Activated CD8-positive, alpha-beta memory T cell treated with anti-CD3 and anti-CD28 coated beads for 36 hours (primary cell): ENCODE results near the gene CAPS. TPM values are rescaled to one million over a fixed set of nuclear protein-coding genes. Genes with fewer than 3 reads are reported as not detected.

Experiments used
- CTCF ChIA-PET: fragments of 350-600 bp; sonication (Branson Sonifier 250); formaldehyde crosslinking; loops from one replicate; lab custom pipeline; 2021; ENCODE audit warnings: antibody characterized with exemption; lab: Charles Lee
- POLR2A ChIA-PET: fragments of 350-600 bp; sonication (Branson Sonifier 250); formaldehyde crosslinking; loops from one replicate; lab custom pipeline; 2021; ENCODE audit warnings: antibody characterized with exemption; lab: Charles Lee
- total RNA-seq, 2 experiments: library from RNA; stranded (reverse); gene quantifications; one replicate each; pipeline ENCODE4 v1.2.3, GENCODE V29; 2021

The CAPS gene
- total RNA-seq, 2 experiments from 2014 or later: 1.7 to 2.2 TPM

DNA sequence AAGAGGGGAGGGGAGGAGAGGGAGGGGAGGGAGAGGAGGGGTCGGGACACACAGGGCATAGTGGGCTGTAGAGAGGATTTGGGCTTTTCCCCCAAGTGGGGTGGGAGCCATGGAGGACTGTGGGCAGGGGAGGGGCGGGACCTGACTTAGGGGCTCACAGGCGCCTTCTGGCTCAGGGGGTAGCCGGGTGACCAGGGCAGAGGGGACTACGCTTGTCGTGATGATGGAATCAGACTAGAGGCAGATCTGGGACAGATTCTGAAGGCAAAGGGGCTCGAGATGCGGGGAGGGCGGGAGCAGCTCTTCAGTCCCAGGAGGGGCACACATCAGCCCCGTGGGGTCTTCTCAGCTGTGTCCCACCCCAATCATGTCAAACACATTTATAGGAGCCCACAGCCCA is 24.0 kb upstream of the CAPS start:
- ChIA-PET CTCF (interaction anchor here (4.6 kb wide), 1 partner anchor 86 kb away, joined by 32 read pairs; the partner anchor contains the start of gene NRTN), POLR2A (no interaction called here)

DNA sequence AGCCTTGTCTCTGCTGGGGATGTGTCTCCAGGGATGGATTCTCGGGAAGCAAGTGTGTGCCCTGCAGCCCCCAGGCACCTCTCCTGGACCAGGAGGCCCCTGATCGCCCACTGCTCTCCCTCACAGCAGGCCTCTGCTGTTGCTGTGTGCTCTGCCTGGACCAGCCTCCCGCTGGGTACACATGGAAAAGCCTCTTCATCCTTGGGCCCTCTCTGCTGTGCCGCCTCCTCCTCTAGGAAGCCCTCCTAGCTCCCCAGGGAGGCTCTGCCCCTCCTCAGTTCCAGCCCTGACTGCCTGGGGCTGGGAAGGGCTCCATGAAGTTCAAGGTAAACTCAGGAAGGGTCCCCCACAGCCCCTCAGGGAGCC is 22.5 kb upstream of the CAPS start:
- POLR2A ChIA-PET: interaction anchor here (0.7 kb wide), 1 partner anchor 87 kb away, joined by 3 read pairs; no protein-coding TSS in a partner anchor

DNA sequence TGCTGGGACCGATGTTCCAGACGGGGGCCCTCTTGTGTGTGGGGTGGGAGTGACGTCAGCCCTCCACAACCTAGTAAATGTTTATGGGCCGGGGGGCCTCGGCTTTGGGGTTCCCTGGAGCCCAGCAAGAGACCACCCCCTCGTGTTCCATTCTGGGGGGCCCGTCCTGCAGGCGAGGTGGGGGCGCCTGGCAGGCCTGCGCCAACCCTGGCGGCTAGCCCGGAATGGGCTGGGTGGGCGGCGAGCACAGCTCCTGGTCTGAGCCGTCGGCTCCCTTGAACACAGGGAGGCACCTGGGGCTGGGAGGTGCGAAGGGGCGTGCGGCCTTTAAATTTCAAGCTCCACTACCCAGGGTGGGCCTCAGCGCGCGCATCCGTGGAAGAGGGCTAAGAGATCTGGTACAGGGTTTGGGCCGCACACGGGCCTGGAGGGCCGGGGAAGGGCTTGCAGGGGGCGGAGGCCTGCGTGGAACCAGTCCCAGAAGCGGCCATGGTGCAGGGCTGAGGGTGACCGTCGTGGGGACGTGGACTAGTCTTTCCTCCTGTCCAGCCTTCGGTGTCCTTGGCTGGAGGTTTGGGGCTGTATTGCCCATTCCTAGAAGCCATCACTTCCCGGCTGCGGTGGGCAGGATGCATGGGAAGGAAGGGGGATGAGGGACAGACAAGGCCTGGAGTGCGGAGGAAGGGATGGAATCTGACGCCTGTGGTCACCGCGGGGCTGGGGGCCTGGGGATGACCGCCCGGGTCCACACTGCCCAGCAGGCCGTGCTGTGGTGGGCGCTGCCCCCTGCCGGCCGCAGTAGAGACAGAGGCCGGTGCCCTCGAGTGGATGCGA is 21.9 kb upstream of the CAPS start:
- ChIA-PET POLR2A (no interaction called here), CTCF (interaction anchor here (1.7 to 4.6 kb wide), 2 partner anchors 9 to 88 kb away, joined by 6 to 32 read pairs; partner anchors contain the start of gene NRTN)

More for the DNA sequence above, 22.5 kb upstream of the CAPS start:
- CTCF ChIA-PET: interaction anchor here (1.7 to 4.6 kb wide), 2 partner anchors 9 to 88 kb away, joined by 6 to 32 read pairs; partner anchors contain the start of gene NRTN

DNA sequence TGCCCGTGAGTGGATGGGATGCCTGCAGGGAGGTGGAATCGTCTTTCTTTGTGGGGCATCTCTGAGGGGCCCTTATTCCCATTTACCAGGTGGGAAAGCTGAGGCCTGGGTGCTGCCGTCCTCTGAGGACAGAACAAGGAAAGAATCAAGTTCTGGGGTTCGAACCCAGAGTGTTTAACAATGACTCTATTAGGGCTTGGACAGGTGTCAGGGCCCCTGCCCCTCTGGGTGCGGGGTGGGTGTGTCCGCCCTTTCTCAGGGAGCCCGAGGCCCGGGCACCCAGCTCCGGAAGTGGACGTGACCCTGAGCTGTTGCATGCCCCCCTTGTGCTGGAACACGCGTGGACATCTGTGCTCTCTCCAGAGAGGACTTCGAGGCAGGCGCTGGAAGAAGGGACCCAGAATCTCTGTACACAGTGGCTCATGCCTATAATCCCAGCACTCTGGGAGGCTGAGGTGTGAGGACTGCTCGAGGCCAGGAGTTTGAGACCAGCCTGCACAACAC is 21.2 kb upstream of the CAPS start:
- CTCF ChIA-PET: interaction anchor here (4.6 kb wide), 1 partner anchor 89 kb away, joined by 32 read pairs; the partner anchor contains the start of gene NRTN
- POLR2A ChIA-PET: no interaction called here

DNA sequence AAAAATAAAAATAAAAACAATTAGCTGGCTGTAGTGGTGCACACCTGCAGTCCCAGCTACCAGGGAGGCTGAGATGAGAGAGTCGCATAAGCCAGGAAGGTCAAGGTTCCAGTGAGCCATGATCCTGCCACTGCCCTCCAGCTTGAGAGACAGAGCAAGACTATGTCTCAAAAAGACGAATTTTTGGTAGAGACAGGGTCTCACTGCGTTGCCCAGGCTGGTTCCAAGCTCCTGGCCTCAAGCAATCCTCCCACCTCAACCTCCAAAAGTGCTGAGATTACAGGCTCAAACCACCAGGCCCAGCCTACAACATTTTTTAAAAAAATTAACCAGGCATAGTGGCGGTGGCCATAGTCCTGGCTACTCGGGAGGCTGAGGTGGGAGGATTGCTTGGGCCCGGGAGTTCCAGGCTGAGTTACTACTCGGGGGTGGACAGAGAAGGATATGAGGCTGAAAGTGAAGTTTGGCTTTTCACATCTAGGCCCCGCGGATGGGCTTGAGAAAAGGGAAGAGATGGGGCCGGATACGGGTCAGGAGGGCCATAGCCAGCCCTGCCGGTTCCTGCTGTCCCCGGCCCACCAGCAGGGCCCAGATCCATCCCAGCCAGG is 20.7 kb upstream of the CAPS start:
- ChIA-PET CTCF (interaction anchor here (4.6 kb wide), 1 partner anchor 90 kb away, joined by 32 read pairs; the partner anchor contains the start of gene NRTN), POLR2A (no interaction called here)

DNA sequence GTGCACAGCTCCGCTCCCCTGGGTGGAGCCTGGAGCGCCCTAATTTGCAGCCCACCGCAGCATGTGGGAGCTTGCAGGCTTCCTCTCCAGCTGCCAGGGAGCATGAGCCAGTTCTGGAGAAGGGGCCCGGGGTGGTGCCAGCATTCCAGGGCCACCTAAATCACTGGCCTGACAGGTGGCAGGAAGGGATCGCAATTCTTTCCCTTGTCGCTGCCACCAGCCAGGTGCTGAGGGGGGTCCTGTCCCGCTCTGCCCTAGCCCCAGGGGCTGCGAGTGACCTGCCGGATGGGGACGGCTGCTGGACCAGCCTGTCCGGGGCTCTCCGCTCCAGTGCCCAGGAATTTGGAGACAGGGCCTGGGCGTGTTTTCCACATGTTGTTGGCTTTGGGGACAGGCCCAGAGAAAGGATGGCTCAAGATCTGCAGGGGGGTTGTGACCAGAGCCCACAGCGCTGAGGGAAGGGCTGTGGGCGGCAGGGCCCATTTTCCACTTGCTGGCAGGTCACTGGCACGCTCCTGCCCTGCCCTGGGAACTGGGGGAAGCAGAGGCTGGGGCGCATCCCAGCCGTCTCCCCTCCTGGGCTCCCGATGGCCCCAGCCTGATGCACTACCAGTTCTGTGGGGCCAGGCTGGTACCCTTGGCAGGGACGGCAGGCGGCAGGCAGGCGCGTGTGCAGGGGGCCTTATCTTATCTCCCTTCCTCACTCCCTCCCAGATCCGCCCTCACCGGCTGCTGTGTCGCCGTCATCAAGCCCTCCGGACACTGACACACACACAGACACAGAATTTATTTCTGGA is 19.9 kb upstream of the CAPS start:
- ChIA-PET POLR2A (no interaction called here), CTCF (interaction anchor here (0.6 to 4.6 kb wide), 2 partner anchors 90 to 284 kb away, joined by 3 to 32 read pairs; partner anchors contain the start of gene NRTN)

DNA sequence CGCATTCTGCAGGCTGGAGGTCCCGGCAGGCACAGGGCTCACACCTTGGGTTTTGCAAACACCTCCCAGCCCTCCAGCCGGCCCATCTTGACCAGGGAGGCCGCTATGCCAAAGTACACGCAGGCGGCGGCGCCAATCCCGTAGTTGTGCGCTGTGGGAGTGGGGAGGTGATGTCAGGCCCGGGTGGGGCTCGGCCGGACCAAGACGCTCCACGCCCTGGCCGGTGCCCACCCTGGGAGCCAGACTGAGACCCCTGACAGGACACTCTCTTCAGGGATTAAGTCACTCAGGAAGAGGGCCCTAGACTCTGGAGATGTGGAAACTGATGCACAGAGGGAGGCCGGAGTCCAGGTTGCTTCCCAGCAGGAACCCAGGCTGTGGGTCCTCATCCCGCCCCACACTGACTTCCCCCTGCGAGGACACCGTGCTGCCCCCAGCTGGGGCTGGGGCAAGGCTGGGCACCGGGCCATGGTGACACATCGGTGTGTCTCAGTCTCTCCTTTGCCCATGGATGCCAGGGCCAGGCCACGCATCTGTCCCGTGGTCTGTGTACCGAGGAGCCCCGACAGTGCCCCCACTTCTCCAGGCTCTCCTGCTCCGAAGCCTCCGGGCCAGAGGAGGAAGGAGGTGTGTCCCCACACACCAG is 19.2 kb upstream of the CAPS start:
- CTCF ChIA-PET: interaction anchor here (0.6 kb wide), 1 partner anchor 284 kb away, joined by 3 read pairs; no protein-coding TSS in a partner anchor
- POLR2A ChIA-PET: no interaction called here

DNA sequence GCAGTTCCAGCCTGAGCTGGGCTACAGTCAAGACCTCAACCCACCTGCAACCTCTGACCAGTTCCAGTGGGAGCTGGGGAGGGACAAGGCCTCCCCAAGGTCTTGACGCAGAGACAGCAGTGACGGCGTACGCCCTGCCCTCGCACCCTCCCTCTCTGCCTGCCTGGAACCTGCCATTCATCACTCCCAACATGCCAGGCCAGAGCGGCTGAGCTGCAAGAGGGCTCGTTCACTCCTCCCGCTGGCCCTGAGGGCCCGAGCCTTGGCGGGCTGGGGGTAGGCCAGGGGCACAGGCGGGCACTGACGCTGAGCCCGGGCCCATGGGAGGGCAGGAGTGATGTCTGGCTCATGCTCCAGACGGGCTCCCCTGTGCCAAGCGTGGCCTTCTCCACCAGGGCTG is 18.6 kb upstream of the CAPS start:
- POLR2A ChIA-PET: no interaction called here
- CTCF ChIA-PET: interaction anchor here (0.7 kb wide), 1 partner anchor 91 kb away, joined by 3 read pairs; no protein-coding TSS in a partner anchor

DNA sequence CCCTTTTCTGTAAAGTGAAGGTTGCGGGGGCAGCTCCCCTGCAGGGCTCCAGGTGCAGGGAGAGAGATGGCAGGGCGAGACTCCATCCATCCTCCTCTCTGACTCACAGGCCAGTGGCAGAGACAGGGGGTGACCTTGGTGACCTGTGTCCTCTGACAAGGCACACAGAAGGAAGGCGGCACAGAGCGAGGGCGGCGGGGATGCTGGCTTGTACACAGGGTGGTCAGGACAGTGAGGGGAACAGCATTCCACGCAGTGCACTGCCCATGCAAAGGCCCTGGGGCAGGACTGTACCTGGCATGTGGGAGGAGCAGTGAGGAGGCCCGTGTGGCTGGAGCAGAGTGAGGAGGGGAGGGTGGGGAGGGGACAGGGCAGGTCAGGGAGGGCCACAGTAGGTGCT is 18.2 kb upstream of the CAPS start:
- CTCF ChIA-PET: interaction anchor here (0.7 kb wide), 1 partner anchor 92 kb away, joined by 3 read pairs; no protein-coding TSS in a partner anchor
- POLR2A ChIA-PET: no interaction called here

DNA sequence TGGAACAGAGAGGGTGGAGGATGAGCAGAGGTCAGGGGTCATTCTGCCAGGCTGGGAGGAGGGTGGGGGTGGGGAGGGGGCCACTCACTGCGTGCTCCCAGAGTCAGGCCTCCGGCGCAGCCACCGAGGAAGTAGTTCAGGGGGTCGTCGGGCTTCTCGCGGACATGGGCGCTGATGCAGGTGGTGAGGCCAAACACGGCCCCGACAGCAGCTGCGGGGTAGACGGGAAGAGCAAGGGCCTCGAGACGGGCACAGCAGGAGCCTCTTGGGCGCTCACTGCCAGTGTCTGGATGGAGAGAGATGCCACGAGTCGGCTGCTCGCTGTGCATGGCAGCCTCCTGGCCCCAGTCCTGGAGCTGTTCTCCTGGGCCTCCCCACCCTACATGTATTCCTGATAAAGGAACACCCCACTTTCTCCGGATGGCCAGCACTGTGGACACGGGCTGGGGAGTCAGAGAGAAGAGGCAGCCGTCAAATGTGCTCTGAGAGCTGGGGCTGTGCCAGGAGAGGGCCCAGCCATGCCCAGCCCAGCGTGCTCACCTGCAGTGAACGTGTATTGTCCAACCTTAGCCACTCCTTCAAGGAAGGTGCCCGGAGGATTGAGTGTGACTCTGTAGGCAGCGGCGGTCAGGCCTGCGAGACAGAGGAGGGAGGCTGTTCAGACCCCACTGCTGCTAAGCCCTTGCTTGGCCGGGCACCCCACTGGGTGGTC is 17.5 kb upstream of the CAPS start:
- ChIA-PET CTCF (interaction anchor here (1.4 kb wide), 1 partner anchor 92 kb away, joined by 4 read pairs; no protein-coding TSS in a partner anchor), POLR2A (no interaction called here)

DNA sequence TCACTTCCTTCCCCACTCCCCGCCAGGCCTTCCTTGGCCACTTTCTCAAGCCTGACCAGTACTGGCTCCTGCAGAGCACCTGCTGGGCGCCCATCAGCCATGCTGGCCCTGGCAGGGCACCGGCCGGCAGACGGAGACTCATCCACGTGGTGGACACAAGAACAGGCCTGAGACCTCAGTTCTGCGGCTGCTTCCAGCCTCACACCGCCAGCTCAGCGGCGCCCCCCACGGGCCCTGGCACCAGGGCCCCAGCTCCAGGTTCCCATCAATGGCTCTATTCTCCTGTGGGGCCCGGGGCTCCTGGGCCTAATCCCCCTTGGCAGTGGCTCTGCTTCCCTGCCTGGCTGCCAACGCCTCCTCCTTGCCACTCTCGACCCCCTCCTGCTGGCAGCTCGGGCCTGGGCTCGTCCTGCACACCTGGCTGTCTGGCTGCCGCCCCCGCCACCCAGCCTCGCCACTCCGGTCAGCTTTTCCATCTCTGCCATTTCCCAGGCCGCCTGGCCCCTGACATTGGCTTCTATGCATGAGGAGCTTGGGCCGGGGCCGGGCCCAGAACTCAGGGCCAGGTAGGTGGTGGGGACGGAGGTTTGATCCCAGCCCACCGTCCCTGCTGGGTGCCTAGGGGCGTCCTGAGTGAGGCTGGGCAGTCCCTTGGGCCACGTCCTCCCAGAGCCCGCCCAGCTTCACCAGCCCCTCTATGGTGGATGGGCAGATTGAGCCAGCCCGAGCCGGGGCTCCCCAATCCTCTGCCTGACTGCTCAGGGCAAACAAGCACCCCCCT is 16.7 kb upstream of the CAPS start:
- ChIA-PET CTCF (interaction anchor here (1.4 kb wide), 1 partner anchor 93 kb away, joined by 4 read pairs; no protein-coding TSS in a partner anchor), POLR2A (no interaction called here)

DNA sequence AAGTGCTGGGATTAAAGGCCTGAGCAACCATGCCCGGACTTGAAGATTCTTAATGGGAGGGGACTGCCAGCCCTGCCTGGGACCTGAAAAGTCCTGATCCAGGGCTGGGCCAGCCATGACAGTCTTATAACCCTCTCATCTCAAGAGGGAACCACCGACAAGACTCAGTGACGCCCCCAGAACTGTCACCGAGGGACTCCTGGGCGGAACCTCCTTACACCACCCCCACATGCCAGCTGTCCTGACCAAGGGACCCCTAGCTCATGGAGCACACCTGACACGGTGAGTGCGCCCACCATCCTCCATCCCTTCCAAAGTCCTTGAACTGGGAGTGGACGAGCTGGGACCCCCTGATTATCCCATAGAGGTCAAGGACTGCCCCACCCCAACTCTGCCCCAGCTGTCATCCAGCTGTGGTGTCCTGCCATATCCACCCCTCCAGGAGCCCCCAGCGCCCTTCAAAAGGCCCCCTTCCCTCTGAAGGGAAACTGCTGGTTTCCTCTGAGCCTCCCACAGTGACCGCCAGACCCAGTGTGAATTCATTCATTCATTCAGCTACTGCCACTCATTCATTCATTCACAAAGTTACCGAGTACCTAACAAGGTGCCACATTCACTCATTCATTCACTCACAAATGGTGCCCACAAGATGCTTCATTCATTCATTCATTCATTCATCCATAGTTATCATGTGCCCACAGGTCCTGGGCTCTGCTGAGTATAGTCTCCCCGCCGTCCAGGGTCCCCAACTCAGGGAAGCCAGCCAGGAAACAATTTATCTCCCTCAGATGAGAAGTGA is 14.1 kb upstream of the CAPS start:
- ChIA-PET CTCF (interaction anchor here (1.1 to 1.6 kb wide), 2 partner anchors 9 to 96 kb away, joined by 3 to 6 read pairs; no protein-coding TSS in a partner anchor), POLR2A (no interaction called here)

DNA sequence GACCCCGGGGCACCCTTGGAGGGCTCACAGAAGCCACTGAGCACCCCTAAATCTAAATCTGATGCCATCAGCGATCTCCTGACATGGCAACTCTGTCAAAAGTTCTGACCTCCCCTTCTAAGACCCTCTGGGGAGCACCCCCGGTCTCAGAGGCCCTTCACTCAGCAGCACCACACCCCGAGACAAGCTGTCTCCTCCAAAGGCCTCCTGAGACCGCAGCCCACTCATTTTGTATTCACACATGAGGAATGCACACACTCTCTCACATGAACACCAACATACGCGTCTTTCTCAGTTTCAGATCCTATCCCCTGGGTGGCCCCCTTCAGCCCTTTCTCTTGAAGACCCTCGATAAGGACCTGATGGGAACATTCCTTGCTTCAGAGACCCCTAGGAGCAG is 13.1 kb upstream of the CAPS start:
- CTCF ChIA-PET: interaction anchor here (1.1 to 3.4 kb wide), 3 partner anchors 10 to 97 kb away, joined by 3 to 23 read pairs (median 6); no protein-coding TSS in a partner anchor
- POLR2A ChIA-PET: no interaction called here

DNA sequence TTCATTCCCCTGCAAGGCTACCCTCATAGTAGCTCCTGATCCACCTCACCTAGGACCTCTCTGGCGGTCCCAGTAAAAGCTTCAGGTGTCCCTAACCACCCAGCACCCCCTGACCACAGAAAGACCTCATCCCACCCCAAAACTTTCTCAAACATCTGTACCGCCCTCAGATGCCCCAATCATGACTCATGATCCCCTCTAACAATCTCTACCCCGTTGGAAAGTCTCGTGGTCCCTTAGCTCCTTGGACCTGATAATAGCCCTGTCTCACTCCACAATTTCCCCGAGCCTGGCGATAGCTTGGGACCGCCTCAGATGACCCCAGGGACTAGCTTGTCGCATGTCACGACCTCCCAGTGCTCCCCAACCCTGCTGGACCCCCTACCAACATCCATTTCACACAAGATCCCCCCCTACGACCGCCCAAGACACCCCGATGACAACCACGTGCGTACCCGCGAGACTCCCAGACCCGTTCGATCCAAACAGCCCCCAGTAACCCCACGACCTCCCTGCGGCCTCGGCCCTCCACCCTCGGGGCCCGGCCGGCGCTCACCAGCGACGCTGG is 10.9 kb upstream of the CAPS start:
- ChIA-PET CTCF (interaction anchor here (0.6 to 3.4 kb wide), 7 partner anchors 65 to 129 kb away, joined by 3 to 23 read pairs (median 4); no protein-coding TSS in a partner anchor), POLR2A (interaction anchor here (0.7 to 2.2 kb wide), 8 partner anchors 47 to 213 kb away, joined by 3 to 23 read pairs (median 10); partner anchors contain the start of gene RPL36)

DNA sequence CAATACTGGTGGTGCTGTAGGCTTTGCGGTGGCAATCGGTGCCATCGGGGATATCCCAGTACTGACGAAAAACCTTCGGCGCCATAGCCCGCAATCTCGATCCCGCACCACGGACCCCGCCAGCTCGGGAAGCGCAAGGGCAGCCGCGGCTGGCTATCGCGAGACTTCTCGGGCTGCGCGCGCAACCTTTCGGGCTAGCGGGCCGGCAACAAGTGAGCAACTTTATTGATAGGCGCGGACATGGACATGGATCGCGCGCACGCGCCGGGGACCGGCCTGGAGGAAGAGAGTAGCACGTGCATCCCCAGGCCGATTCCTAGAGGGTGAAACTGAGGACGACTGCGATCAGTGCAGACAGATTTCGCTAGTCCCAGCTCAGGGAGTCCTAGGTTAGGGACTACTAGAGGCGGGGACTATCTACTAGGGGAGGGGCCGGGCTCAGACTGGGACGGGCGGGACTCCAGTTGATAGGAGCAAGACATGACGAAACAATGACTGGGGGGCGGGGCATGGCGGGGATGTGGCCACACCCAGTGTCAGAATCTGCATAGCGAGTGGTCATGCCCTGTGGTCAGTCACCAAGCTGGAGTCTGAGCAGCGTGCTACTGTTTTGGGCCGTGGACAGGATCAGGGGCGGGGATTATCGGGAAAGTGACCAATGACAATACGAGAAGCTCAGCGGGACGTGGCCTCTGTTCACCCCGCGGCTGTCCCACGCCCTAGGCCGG is 10.3 kb upstream of the CAPS start, which contains the start of gene NDUFA11:
TSS of gene NDUFA11 (minus strand) at position 167 of the 728 bp plus-strand sequence. CDS start at position 85, 82 bp downstream.
- ChIA-PET POLR2A (interaction anchor here (0.5 to 2.2 kb wide), 11 partner anchors 39 to 214 kb away, joined by 3 to 23 read pairs (median 5); partner anchors contain the start of gene RPL36), CTCF (interaction anchor here (0.8 to 3.4 kb wide), 7 partner anchors 49 to 100 kb away, joined by 3 to 23 read pairs (median 3); no protein-coding TSS in a partner anchor)
